Measurements from ENCODE around the gene ARID1B.

- TF ChIP-seq CTCF (IDR thresholded peaks at IDR 0.05; ENCODE audit: borderline replicate concordance, extremely low read depth, low read length, poor library complexity, severe bottlenecking) (no peak), EZH2 (IDR thresholded peaks at IDR 0.05; ENCODE audit: borderline replicate concordance, low read depth, low read length, severe bottlenecking) (no peak)
These were observed 110.6 kb downstream of the ARID1B start for GRCh38 chr6:156887623-156888269.

All from DND-41 (cell line).